Activated CD8-positive, alpha-beta T cell treated with anti-CD3 and anti-CD28 coated beads, Interleukin-2, amount 10 ng/mL, durations not matched to agents 7 days and 5 days (primary cell): ENCODE results near the gene QPCTL. TPM values are rescaled to one million over a fixed set of nuclear protein-coding genes. Genes with fewer than 3 reads are reported as not detected.

ENCODE experiments used
- ATAC-seq: fragments of 150-1000 bp; cut with Tn5 transposase; one replicate; pipeline ENCODE4 v1.10.0; 2021; ENCODE audit warnings: moderate library complexity
- CTCF ChIA-PET: fragments of 350-600 bp; sonication (Branson Sonifier 250); formaldehyde crosslinking; loops from one replicate; lab custom pipeline; 2021; ENCODE audit warnings: antibody characterized with exemption; lab: Charles Lee
- POLR2A ChIA-PET: fragments of 350-600 bp; sonication (Branson Sonifier 250); formaldehyde crosslinking; loops from one replicate; lab custom pipeline; 2021; ENCODE audit warnings: antibody characterized with exemption; lab: Charles Lee
- DNase-seq: peaks from one replicate; pipeline ENCODE4 v3.0.0-alpha.2; 2020
- H3K27ac Mint-ChIP-seq: one replicate; pipeline ENCODE4 v1.8.0; 2021; ENCODE audit warnings: mild to moderate bottlenecking, mixed read lengths
- H3K27me3 Mint-ChIP-seq: one replicate; pipeline ENCODE4 v1.8.0; 2021; ENCODE audit warnings: low read depth, mixed read lengths
- H3K36me3 Mint-ChIP-seq: one replicate; pipeline ENCODE4 v1.8.0; 2021; ENCODE audit warnings: low read depth, mixed read lengths
- H3K4me1 Mint-ChIP-seq: one replicate; pipeline ENCODE4 v1.8.0; 2021; ENCODE audit warnings: low read depth, mixed read lengths
- H3K4me3 Mint-ChIP-seq: one replicate; pipeline ENCODE4 v1.8.0; 2021; ENCODE audit warnings: mild to moderate bottlenecking, mixed read lengths
- H3K9me3 Mint-ChIP-seq: one replicate; pipeline ENCODE4 v1.8.0; 2022; ENCODE audit warnings: mixed read lengths; ENCODE audit not compliant: insufficient read depth
- total RNA-seq, 2 experiments: library from RNA; stranded (reverse); gene quantifications; one replicate each; pipeline ENCODE4 v1.2.3, GENCODE V29; 2021

The QPCTL gene
- total RNA-seq, 2 experiments from 2014 or later, result 6.7 to 8.0 TPM

- ChIA-PET CTCF (interaction anchor here (1.4 to 5.7 kb wide), 2 partner anchors 12 to 64 kb away, joined by 3 to 43 read pairs; partner anchors contain the start of gene QPCTL), POLR2A (interaction anchor here (1.5 kb wide), 1 partner anchor 11 kb away, joined by 6 read pairs; no protein-coding TSS in a partner anchor)
- DNase-seq, result no peak
- Mint-ChIP-seq H3K27me3 (no peaks in the 10 kb centered on the region), H3K4me1 (peaks cover 8% of the 10 kb centered on the region), H3K27ac (no peak overlapping the region), H3K9me3 (no peaks in the 10 kb centered on the region), H3K36me3 (peaks cover 24% of the 10 kb centered on the region), H3K4me3 (no peak overlapping the region)
- no peak for ATAC-seq
Measured at GRCh38 chr19:45705710-45706415, 13.4 kb downstream of the QPCTL start.

- no peak overlapping the region for H3K4me3 Mint-ChIP-seq
- H3K9me3 Mint-ChIP-seq, result no peaks in the 10 kb centered on the region
- POLR2A ChIA-PET, result interaction anchor here (0.5 to 1.0 kb wide), 2 partner anchors 18 to 901 kb away, joined by 3 to 4 read pairs; partner anchors contain the start of genes QPCTL and SNRPD2
- H3K27me3 Mint-ChIP-seq, result no peaks in the 10 kb centered on the region
- H3K36me3 Mint-ChIP-seq, result peaks cover 23% of the 10 kb centered on the region
- H3K27ac Mint-ChIP-seq, result no peak overlapping the region
- DNase-seq (no peak), ATAC-seq (no peak)
- peaks cover 9% of the 10 kb centered on the region for H3K4me1 Mint-ChIP-seq
- CTCF ChIA-PET, result interaction anchor here (1.8 kb wide), 1 partner anchor 17 kb away, joined by 9 read pairs; the partner anchor contains the start of gene QPCTL
Measured at GRCh38 chr19:45710356-45711130, 18.1 kb downstream of the QPCTL start.

- H3K36me3 Mint-ChIP-seq, result peaks cover 23% of the 10 kb centered on the region
- H3K27ac Mint-ChIP-seq, result no peak overlapping the region
- no peaks in the 10 kb centered on the region for H3K27me3 Mint-ChIP-seq
- no peaks in the 10 kb centered on the region for H3K9me3 Mint-ChIP-seq
- CTCF ChIA-PET, result interaction anchor here (1.8 kb wide), 1 partner anchor 19 kb away, joined by 9 read pairs; the partner anchor contains the start of gene QPCTL
- POLR2A ChIA-PET, result no interaction called here
- H3K4me3 Mint-ChIP-seq, result no peak overlapping the region
- H3K4me1 Mint-ChIP-seq, result peaks cover 20% of the 10 kb centered on the region
- ATAC-seq (no peak), DNase-seq (no peak)
Measured at GRCh38 chr19:45711851-45712698, 19.6 kb downstream of the QPCTL start.

GRCh38 chr19:45712699-45713067, 20.2 kb downstream of the QPCTL start:
- H3K27ac Mint-ChIP-seq, result no peak overlapping the region
- DNase-seq (no peak), ATAC-seq (no peak)
- H3K4me1 Mint-ChIP-seq, result peaks cover 20% of the 10 kb centered on the region
- H3K4me3 Mint-ChIP-seq, result no peak overlapping the region
- no peaks in the 10 kb centered on the region for H3K9me3 Mint-ChIP-seq
- peaks cover 23% of the 10 kb centered on the region for H3K36me3 Mint-ChIP-seq
- H3K27me3 Mint-ChIP-seq, result no peaks in the 10 kb centered on the region
- ChIA-PET POLR2A (no interaction called here), CTCF (no interaction called here)

GRCh38 chr19:45713141-45713540, 20.7 kb downstream of the QPCTL start:
- peaks cover 26% of the 10 kb centered on the region for H3K36me3 Mint-ChIP-seq
- CTCF ChIA-PET, result interaction anchor here (6.1 kb wide), 1 partner anchor 21 kb away, joined by 101 read pairs; the partner anchor contains the start of genes QPCTL and SNRPD2
- no peaks in the 10 kb centered on the region for H3K9me3 Mint-ChIP-seq
- DNase-seq (no peak), ATAC-seq (no peak)
- H3K4me3 Mint-ChIP-seq, result no peak overlapping the region
- POLR2A ChIA-PET, result no interaction called here
- H3K27me3 Mint-ChIP-seq, result no peaks in the 10 kb centered on the region
- no peak overlapping the region for H3K27ac Mint-ChIP-seq
- peaks cover 24% of the 10 kb centered on the region for H3K4me1 Mint-ChIP-seq

- no peaks in the 10 kb centered on the region for H3K9me3 Mint-ChIP-seq
- POLR2A ChIA-PET, result no interaction called here
- no peak overlapping the region for H3K4me3 Mint-ChIP-seq
- no peaks in the 10 kb centered on the region for H3K27me3 Mint-ChIP-seq
- peaks cover 36% of the 10 kb centered on the region for H3K4me1 Mint-ChIP-seq
- DNase-seq (no peak), ATAC-seq (no peak)
- CTCF ChIA-PET, result interaction anchor here (1.5 to 6.1 kb wide), 2 partner anchors 15 to 23 kb away, joined by 4 to 101 read pairs; partner anchors contain the start of genes FBXO46, QPCTL and SNRPD2
- H3K36me3 Mint-ChIP-seq, result peaks cover 37% of the 10 kb centered on the region
- no peak overlapping the region for H3K27ac Mint-ChIP-seq
Measured at GRCh38 chr19:45715139-45715538, 22.7 kb downstream of the QPCTL start.

GRCh38 chr19:45716359-45717130, 24.1 kb downstream of the QPCTL start:
- POLR2A ChIA-PET, result interaction anchor here (0.6 to 3.4 kb wide), 12 partner anchors 10 to 146 kb away, joined by 3 to 22 read pairs (median 4); partner anchors contain the start of genes FBXO46, QPCTL, SIX5 and SNRPD2
- ATAC-seq (no peak), DNase-seq (no peak)
- H3K36me3 Mint-ChIP-seq, result peaks cover 36% of the 10 kb centered on the region
- peak overlapping the region; percentile 89 for H3K27ac Mint-ChIP-seq
- CTCF ChIA-PET, result interaction anchor here (0.8 to 6.1 kb wide), 17 partner anchors 9 to 238 kb away, joined by 3 to 101 read pairs (median 4); partner anchors contain the start of genes DMWD, FBXO46, QPCTL and SIX5
- H3K4me1 Mint-ChIP-seq, result peaks cover 36% of the 10 kb centered on the region
- H3K27me3 Mint-ChIP-seq, result no peaks in the 10 kb centered on the region
- peak overlapping the region; percentile 93 for H3K4me3 Mint-ChIP-seq
- no peaks in the 10 kb centered on the region for H3K9me3 Mint-ChIP-seq

GRCh38 chr19:45717131-45717982, 24.9 kb downstream of the QPCTL start:
- Mint-ChIP-seq H3K27me3 (no peaks in the 10 kb centered on the region), H3K9me3 (no peaks in the 10 kb centered on the region), H3K4me3 (peak overlapping the region; percentile 93), H3K4me1 (peaks cover 38% of the 10 kb centered on the region), H3K36me3 (peaks cover 36% of the 10 kb centered on the region), H3K27ac (peak overlapping the region; percentile 89)
- POLR2A ChIA-PET, result interaction anchor here (0.6 to 3.4 kb wide), 13 partner anchors 9 to 634 kb away, joined by 3 to 22 read pairs (median 4); partner anchors contain the start of genes FBXO46, QPCTL, SIX5 and SNRPD2
- CTCF ChIA-PET, result interaction anchor here (0.6 to 6.1 kb wide), 16 partner anchors 13 to 239 kb away, joined by 3 to 101 read pairs (median 4); partner anchors contain the start of genes DMWD, FBXO46, QPCTL and SIX5
- ATAC-seq (peak; percentile 99), DNase-seq (peak; percentile 99)

- Mint-ChIP-seq H3K4me1 (peaks cover 38% of the 10 kb centered on the region), H3K36me3 (peaks cover 36% of the 10 kb centered on the region), H3K27ac (peak overlapping the region; percentile 89), H3K4me3 (peak overlapping the region; percentile 93), H3K9me3 (no peaks in the 10 kb centered on the region), H3K27me3 (no peaks in the 10 kb centered on the region)
- DNase-seq, result no peak
- ChIA-PET CTCF (interaction anchor here (0.5 to 6.1 kb wide), 9 partner anchors 12 to 1450 kb away, joined by 3 to 101 read pairs (median 5); partner anchors contain the start of genes FBXO46, QPCTL, SIX5 and SNRPD2), POLR2A (interaction anchor here (1.0 to 3.4 kb wide), 6 partner anchors 8 to 145 kb away, joined by 3 to 22 read pairs (median 8); partner anchors contain the start of genes FBXO46, QPCTL, SIX5 and SNRPD2)
- ATAC-seq, result no peak
Measured at GRCh38 chr19:45717983-45718650, 25.7 kb downstream of the QPCTL start.
